Lower leg skin (tissue), 3 donors: ENCODE measurements around the gene EGLN1.

Experiments
- CTCF ChIP-seq, 3 donors: fragments of 450-650 bp; IDR thresholded peaks; one replicate each; pipeline ENCODE4 v1.5.1; 2016; ENCODE audit warnings: antibody characterized with exemption in 3 of 3, mild to moderate bottlenecking in 3 of 3, moderate library complexity in 2 of 3
- POLR2A ChIP-seq, 2 donors: fragments of 450-650 bp; IDR thresholded peaks; one replicate each; pipeline ENCODE4 v1.6.1; 2016 to 2017; ENCODE audit warnings: antibody characterized with exemption in 2 of 2, mild to moderate bottlenecking in 1 of 2, moderate library complexity in 1 of 2

DNA sequence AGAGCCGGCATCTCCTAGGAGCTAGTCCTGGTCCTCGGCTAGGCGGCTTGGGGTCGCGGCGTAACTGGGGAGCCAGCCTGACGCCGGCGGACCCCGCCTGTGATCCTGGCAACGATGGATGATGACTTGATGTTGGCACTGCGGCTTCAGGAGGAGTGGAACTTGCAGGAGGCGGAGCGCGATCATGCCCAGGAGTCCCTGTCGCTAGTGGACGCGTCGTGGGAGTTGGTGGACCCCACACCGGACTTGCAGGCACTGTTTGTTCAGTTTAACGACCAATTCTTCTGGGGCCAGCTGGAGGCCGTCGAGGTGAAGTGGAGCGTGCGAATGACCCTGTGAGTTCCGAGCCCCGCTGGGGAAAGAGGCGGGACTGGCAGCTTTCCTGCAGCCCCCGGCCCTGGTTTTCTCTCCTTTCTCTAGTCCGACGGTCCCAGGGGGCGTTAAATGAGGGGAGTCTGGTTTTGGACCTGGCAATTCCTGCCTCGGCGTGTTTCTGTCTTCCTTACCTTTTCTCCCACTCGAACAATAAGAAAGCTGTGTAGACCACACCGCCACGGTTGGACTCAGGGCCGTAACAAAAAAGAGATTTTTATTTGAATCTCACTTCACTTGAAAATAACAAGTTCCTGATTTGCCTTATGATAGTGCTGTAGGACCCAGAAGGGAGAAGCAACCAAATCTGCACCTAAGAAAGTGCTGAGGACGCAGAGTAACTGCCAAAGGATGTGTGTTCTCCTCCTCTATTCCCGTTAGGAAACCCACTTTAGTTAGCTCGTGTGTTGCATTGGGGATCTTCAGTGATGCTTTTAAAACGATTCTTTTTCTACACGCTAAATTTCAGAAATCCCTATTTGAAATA, 83.6 kb downstream of the EGLN1 start, which contains the start of gene SPRTN:
- TF ChIP-seq CTCF (IDR thresholded peaks at IDR 0.05) (no peak), POLR2A (IDR thresholded peaks at IDR 0.05) (no peak)
